ENCODE measurements around the gene CTNNBIP1.

CTNNBIP1 gene

DNA sequence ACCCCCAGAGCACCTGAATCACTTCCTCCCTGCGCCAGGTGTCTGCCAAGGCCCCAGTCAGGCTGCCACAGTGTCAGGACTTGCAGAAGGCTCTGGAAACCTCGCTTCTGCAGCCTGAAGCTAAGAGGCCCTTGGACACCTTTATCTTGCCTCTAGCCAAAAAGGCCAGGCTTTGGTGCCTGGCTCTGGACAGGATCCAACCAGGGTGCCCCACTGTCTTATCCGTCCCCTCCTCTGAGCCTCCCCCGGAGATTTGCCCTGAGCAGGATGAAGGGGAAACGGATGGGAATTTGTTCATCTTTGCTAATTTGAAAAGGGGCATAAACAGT is 73.5 kb downstream of the CTNNBIP1 start:
- no peak for TF ChIP-seq REST (IDR thresholded peaks at IDR 0.05; ENCODE audit: insufficient read depth in 1 of 2, low read depth in 2 of 2, low read length in 2 of 2)
- TF ChIP-seq TAF1 (IDR thresholded peaks at IDR 0.05; ENCODE audit: borderline replicate concordance, insufficient read depth, low read length), result no peak
- no peak for TF ChIP-seq SIN3A (IDR thresholded peaks at IDR 0.05; ENCODE audit: borderline replicate concordance, insufficient read depth, low read length)
- TF ChIP-seq FOXP2 (optimal IDR thresholded peaks at IDR 0.05; ENCODE audit: borderline replicate concordance, extremely low read depth, extremely low read length, insufficient read depth), result no peak
- TF ChIP-seq POLR2AphosphoS5 (IDR thresholded peaks at IDR 0.05; ENCODE audit: low read depth, low read length), result no peak

GRCh38 chr1:9835758-9836631 is 74.1 kb downstream of the CTNNBIP1 start:
- 0 out of 4 replicates have a peak, but pooled peaks of 1 of the 2 experiments have one; percentile 18 for TF ChIP-seq REST (IDR thresholded peaks at IDR 0.05; ENCODE audit: insufficient read depth in 1 of 2, low read depth in 2 of 2, low read length in 2 of 2)
- TF ChIP-seq FOXP2 (optimal IDR thresholded peaks at IDR 0.05; ENCODE audit: borderline replicate concordance, extremely low read depth, extremely low read length, insufficient read depth), result peak; percentile 56
- no peak for TF ChIP-seq POLR2AphosphoS5 (IDR thresholded peaks at IDR 0.05; ENCODE audit: low read depth, low read length)
- peak; percentile 58; the same call in 1 of the 2 replicates for TF ChIP-seq TAF1 (IDR thresholded peaks at IDR 0.05; ENCODE audit: borderline replicate concordance, insufficient read depth, low read length)
- TF ChIP-seq SIN3A (IDR thresholded peaks at IDR 0.05; ENCODE audit: borderline replicate concordance, insufficient read depth, low read length), result no peak

DNA sequence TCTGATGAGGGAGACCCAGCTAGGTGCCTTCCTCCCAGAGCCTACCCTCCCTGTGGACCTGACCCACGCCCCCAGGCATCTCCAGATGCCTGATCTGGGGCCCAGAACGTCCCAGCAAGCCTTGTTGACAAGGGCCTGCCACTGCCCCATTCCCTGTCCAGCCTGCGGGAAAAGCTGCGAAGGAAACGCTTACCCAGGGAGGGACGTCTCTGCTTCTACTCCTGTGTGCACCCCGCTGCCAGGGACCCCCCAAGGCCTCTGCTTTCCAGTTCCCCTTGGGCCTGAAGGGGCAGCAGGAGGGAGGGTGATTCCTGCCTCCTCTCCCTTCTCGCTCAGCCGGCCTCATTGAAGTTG is 74.7 kb downstream of the CTNNBIP1 start:
- TF ChIP-seq POLR2AphosphoS5 (IDR thresholded peaks at IDR 0.05; ENCODE audit: low read depth, low read length), result no peak
- no peak for TF ChIP-seq TAF1 (IDR thresholded peaks at IDR 0.05; ENCODE audit: borderline replicate concordance, insufficient read depth, low read length)
- no peak for TF ChIP-seq SIN3A (IDR thresholded peaks at IDR 0.05; ENCODE audit: borderline replicate concordance, insufficient read depth, low read length)
- TF ChIP-seq FOXP2 (optimal IDR thresholded peaks at IDR 0.05; ENCODE audit: borderline replicate concordance, extremely low read depth, extremely low read length, insufficient read depth), result no peak
- TF ChIP-seq REST (IDR thresholded peaks at IDR 0.05; ENCODE audit: insufficient read depth in 1 of 2, low read depth in 2 of 2, low read length in 2 of 2), result no peak

GRCh38 chr1:9833632-9834031 is 76.4 kb downstream of the CTNNBIP1 start:
- no peak for TF ChIP-seq FOXP2 (optimal IDR thresholded peaks at IDR 0.05; ENCODE audit: borderline replicate concordance, extremely low read depth, extremely low read length, insufficient read depth)
- no peak for TF ChIP-seq REST (IDR thresholded peaks at IDR 0.05; ENCODE audit: insufficient read depth in 1 of 2, low read depth in 2 of 2, low read length in 2 of 2)
- no peak for TF ChIP-seq POLR2AphosphoS5 (IDR thresholded peaks at IDR 0.05; ENCODE audit: low read depth, low read length)
- TF ChIP-seq SIN3A (IDR thresholded peaks at IDR 0.05; ENCODE audit: borderline replicate concordance, insufficient read depth, low read length), result no peak
- TF ChIP-seq TAF1 (IDR thresholded peaks at IDR 0.05; ENCODE audit: borderline replicate concordance, insufficient read depth, low read length), result no peak
